Liver (tissue), 3 donors: Measurements from ENCODE around the gene MADCAM1.

ENCODE experiments used
- HNF4A ChIP-seq, 2 donors: conservative IDR thresholded peaks; 2 replicates each; pipeline ENCODE4 v1.6.1; 2016; ENCODE audit warnings: antibody characterized with exemption in 2 of 2, mild to moderate bottlenecking in 2 of 2
- NR2F2 ChIP-seq: IDR thresholded peaks from 2 replicates; pipeline ENCODE4 v1.6.1; 2016; ENCODE audit warnings: antibody characterized with exemption
- RAD21 ChIP-seq, 2 donors: IDR thresholded peaks; 2 replicates each; pipeline ENCODE4 v1.6.1; 2016; ENCODE audit warnings: antibody characterized with exemption in 2 of 2, mild to moderate bottlenecking in 2 of 2
- SP1 ChIP-seq: IDR thresholded peaks from 2 replicates; pipeline ENCODE4 v1.6.1; 2018; ENCODE audit warnings: antibody characterized with exemption, mild to moderate bottlenecking
- TAF1 ChIP-seq: conservative IDR thresholded peaks from 2 replicates; pipeline ENCODE4 v1.6.1; 2016; ENCODE audit warnings: antibody characterized with exemption, mild to moderate bottlenecking
- TF ChIP-seq, protein P1 (sequence below): fragments of 150-350 bp; IDR thresholded peaks from 2 replicates; pipeline ENCODE4 v1.5.1; 2017; ENCODE audit warnings: improper control_type of control experiment, low read depth, low read length; ENCODE audit not compliant: missing input control
- TF ChIP-seq, protein P2 (sequence below): IDR thresholded peaks from 2 replicates; pipeline ENCODE4 v1.6.1; 2016; ENCODE audit warnings: antibody characterized with exemption
- donor health status: healthy.
- donor health status: healthy.

- TF ChIP-seq NR2F2 = no peak
- no peak for TF ChIP-seq SP1
- TF ChIP-seq, protein P1, sequence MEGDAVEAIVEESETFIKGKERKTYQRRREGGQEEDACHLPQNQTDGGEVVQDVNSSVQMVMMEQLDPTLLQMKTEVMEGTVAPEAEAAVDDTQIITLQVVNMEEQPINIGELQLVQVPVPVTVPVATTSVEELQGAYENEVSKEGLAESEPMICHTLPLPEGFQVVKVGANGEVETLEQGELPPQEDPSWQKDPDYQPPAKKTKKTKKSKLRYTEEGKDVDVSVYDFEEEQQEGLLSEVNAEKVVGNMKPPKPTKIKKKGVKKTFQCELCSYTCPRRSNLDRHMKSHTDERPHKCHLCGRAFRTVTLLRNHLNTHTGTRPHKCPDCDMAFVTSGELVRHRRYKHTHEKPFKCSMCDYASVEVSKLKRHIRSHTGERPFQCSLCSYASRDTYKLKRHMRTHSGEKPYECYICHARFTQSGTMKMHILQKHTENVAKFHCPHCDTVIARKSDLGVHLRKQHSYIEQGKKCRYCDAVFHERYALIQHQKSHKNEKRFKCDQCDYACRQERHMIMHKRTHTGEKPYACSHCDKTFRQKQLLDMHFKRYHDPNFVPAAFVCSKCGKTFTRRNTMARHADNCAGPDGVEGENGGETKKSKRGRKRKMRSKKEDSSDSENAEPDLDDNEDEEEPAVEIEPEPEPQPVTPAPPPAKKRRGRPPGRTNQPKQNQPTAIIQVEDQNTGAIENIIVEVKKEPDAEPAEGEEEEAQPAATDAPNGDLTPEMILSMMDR = no peak
- TF ChIP-seq RAD21 (IDR thresholded peaks at IDR 0.05) = no peak
- no peak for TF ChIP-seq TAF1
- TF ChIP-seq, protein P2, sequence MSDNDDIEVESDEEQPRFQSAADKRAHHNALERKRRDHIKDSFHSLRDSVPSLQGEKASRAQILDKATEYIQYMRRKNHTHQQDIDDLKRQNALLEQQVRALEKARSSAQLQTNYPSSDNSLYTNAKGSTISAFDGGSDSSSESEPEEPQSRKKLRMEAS = no peak
- TF ChIP-seq HNF4A (conservative IDR thresholded peaks at IDR 0.05) = no peak
These were observed 17.3 kb downstream of the MADCAM1 start for GRCh38 chr19:513368-514165.
